Measurements from ENCODE around the gene VWA8.

VWA8 gene

DNA sequence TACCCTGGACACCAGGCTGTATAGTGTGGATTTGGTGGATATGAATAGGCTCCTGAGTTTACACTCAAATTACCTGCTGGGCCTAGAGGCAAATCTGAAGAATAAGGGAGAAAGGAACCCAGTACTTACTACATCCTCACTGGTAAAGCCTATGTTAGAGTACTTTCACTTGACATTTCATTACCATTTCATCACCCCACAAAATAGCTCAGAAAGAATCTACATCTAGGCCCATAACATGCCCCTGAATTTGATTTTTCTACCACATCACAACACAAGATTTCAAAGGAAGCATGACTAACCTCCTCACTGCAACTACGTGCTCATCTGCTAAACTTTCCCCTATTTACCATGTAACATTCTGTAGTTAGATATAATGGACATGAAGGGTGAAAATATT is 43.3 kb downstream of the VWA8 start:
- TF ChIP-seq POLR2A (IDR thresholded peaks at IDR 0.05; ENCODE audit: extremely low read depth, insufficient read length) (no peak), MYC (IDR thresholded peaks at IDR 0.05; ENCODE audit: low read depth, low read length) (no peak)
- TF ChIP-seq, protein P1, sequence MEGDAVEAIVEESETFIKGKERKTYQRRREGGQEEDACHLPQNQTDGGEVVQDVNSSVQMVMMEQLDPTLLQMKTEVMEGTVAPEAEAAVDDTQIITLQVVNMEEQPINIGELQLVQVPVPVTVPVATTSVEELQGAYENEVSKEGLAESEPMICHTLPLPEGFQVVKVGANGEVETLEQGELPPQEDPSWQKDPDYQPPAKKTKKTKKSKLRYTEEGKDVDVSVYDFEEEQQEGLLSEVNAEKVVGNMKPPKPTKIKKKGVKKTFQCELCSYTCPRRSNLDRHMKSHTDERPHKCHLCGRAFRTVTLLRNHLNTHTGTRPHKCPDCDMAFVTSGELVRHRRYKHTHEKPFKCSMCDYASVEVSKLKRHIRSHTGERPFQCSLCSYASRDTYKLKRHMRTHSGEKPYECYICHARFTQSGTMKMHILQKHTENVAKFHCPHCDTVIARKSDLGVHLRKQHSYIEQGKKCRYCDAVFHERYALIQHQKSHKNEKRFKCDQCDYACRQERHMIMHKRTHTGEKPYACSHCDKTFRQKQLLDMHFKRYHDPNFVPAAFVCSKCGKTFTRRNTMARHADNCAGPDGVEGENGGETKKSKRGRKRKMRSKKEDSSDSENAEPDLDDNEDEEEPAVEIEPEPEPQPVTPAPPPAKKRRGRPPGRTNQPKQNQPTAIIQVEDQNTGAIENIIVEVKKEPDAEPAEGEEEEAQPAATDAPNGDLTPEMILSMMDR (IDR thresholded peaks at IDR 0.05; ENCODE audit: low read depth, low read length), result no peak
- TF ChIP-seq, protein P2, sequence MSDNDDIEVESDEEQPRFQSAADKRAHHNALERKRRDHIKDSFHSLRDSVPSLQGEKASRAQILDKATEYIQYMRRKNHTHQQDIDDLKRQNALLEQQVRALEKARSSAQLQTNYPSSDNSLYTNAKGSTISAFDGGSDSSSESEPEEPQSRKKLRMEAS (IDR thresholded peaks at IDR 0.05; ENCODE audit: low read depth, low read length), result no peak
- peak; percentile 14 for DNase-seq (ENCODE audit: low read depth)
- H3K4me3 ChIP-seq (ENCODE audit: low read depth, low read length), result no peak overlapping the region

GRCh38 chr13:41916173-41916954 is 44.5 kb downstream of the VWA8 start:
- DNase-seq (ENCODE audit: low read depth), result peak; percentile 81
- peak overlapping the region; percentile 3 for H3K4me3 ChIP-seq (ENCODE audit: low read depth, low read length)
- TF ChIP-seq, protein P2 (IDR thresholded peaks at IDR 0.05; ENCODE audit: low read depth, low read length), result peak; percentile 75
- TF ChIP-seq, protein P1 (IDR thresholded peaks at IDR 0.05; ENCODE audit: low read depth, low read length), result no peak
- peak; percentile 58; the same call in 1 of the 2 replicates for TF ChIP-seq MYC (IDR thresholded peaks at IDR 0.05; ENCODE audit: low read depth, low read length)

DNA sequence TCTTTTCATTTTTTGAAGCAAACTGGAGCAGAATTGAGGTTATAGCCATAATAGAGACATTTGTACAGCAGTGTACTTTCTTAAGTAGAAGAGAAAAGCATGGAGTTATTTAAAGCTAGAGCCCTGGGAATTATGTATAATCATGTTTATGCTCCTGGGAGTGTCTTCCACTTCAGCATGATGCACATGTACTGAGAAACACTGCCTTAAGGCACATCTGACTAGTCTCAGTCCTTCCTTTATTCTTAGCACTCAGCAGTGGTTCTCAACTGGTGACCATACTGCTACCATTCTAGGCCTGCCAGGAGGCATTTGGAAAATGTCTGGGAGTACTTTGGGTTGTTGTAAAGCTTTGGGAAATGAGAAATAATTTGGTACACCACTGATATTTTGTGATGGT is 45.8 kb downstream of the VWA8 start:
- no peak overlapping the region for H3K4me3 ChIP-seq (ENCODE audit: low read depth, low read length)
- no peak for TF ChIP-seq POLR2A (IDR thresholded peaks at IDR 0.05; ENCODE audit: extremely low read depth, insufficient read length)
- TF ChIP-seq, protein P2 (IDR thresholded peaks at IDR 0.05; ENCODE audit: low read depth, low read length), result no peak
- no peak for TF ChIP-seq MYC (IDR thresholded peaks at IDR 0.05; ENCODE audit: low read depth, low read length)
- TF ChIP-seq, protein P1 (IDR thresholded peaks at IDR 0.05; ENCODE audit: low read depth, low read length), result no peak
- DNase-seq (ENCODE audit: low read depth), result no peak

DNA sequence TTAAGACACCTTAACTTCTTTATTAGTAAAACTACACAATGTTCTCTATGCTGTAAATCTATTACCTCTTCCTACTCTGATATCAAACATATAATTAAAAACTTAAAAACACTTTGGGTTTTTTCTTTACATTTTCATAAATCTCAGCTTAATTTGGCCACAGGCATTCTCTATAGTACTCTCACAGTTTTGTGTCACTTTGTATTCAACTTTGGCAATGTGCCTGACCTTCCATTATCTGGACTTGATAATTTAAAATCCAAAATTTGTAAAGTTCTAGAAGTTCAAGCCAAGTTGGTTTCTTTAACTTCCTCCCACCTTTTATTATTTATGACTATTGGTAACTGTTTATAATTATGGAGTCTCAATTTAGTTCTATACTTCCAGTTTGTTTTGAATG is 46.4 kb downstream of the VWA8 start:
- DNase-seq (ENCODE audit: low read depth), result no peak
- TF ChIP-seq, protein P1 (IDR thresholded peaks at IDR 0.05; ENCODE audit: low read depth, low read length), result no peak
- TF ChIP-seq, protein P2 (IDR thresholded peaks at IDR 0.05; ENCODE audit: low read depth, low read length), result no peak
- no peak for TF ChIP-seq POLR2A (IDR thresholded peaks at IDR 0.05; ENCODE audit: extremely low read depth, insufficient read length)
- TF ChIP-seq MYC (IDR thresholded peaks at IDR 0.05; ENCODE audit: low read depth, low read length), result no peak
- no peak overlapping the region for H3K4me3 ChIP-seq (ENCODE audit: low read depth, low read length)

- TF ChIP-seq, protein P2 (IDR thresholded peaks at IDR 0.05; ENCODE audit: low read depth, low read length), result no peak
- TF ChIP-seq POLR2A (IDR thresholded peaks at IDR 0.05; ENCODE audit: extremely low read depth, insufficient read length) (no peak), MYC (IDR thresholded peaks at IDR 0.05; ENCODE audit: low read depth, low read length) (no peak)
- TF ChIP-seq, protein P1 (IDR thresholded peaks at IDR 0.05; ENCODE audit: low read depth, low read length), result no peak
- DNase-seq (ENCODE audit: low read depth), result no peak
- H3K4me3 ChIP-seq (ENCODE audit: low read depth, low read length), result no peak overlapping the region
Measured at GRCh38 chr13:41909506-41909905, 51.4 kb downstream of the VWA8 start.

Data from NB4 (cell line).